ENCODE measurements around the gene ZNF682.
"Not testable (repeated sequence)": the region's sequence is repeated elsewhere in the genome, so short reads cannot be mapped to it uniquely, and the experiment has no call there.

Gene ZNF682

DNA sequence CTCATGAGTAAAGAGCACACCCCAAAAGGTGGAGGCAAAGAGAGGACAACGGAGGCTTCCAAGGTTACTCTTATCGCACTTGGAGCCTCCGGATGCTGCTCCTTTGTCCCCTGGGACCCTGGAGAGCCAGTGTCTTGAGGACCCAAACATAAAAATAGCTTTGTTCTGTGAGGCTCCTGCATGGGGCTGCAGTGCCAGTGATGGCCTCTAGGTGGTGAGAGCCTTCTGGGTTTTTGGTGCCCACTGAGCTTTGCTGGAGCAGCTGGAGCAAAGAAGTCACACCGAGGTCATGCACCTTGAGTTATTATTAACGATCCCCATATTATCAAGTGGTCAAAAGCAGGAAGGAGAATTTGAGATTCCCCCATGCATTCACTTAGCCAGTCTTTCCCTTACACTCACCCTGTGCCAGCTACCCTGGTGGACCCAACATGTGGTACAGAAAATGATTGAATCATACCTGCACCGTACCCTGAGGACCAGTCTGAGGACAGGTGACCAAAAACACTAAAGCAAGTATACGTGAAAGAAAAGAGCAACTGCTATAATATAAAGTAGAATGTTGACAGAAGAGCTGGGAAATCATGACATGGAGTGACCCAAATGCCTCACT, 41.5 kb downstream of the ZNF682 start:
- Histone ChIP-seq H3K9ac (ENCODE audit: low read depth, low read length) (no peak overlapping the region), H3K4me1 (ENCODE audit: insufficient read depth, low read length) (no peaks in the 10 kb centered on the region), H3K9me3 (ENCODE audit: insufficient read depth, low read depth, low read length) (peaks cover 14% of the 10 kb centered on the region; the same call in 1 of the 2 replicates), H3K27ac (ENCODE audit: low read depth, low read length) (no peak overlapping the region), H3K36me3 (ENCODE audit: insufficient read depth, low read length) (peaks cover 6% of the 10 kb centered on the region), H3K27me3 (ENCODE audit: insufficient read depth, low read length) (no peaks in the 10 kb centered on the region), H3K4me3 (ENCODE audit: low read length) (no peak overlapping the region)
- WGBS, result 87% methylated on average over 7 of the region's 7 CpGs

DNA sequence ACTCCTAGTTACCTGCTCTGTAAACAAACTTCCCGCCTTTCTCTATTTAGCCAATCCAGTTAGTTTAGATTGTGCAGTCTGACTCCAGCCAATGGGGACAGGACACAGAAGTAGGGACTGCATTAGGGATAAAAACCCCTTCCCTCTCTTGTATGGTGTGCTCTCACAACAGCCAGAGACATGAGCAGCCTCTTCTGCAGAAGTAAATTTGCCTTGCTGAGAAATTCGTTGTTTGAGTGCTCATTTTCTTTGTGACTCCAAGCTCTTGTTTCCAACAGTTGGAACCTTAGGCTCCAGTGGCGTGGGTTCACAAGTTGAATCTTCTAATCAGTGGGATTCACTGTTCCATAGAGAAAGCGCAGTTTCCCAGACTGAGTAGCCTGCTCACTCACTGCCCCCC, 72.4 kb downstream of the ZNF682 start:
- peaks cover 34% of the 10 kb centered on the region for H3K9me3 ChIP-seq (ENCODE audit: insufficient read depth, low read depth, low read length)
- H3K27me3 ChIP-seq (ENCODE audit: insufficient read depth, low read length), result no peaks in the 10 kb centered on the region
- H3K27ac ChIP-seq (ENCODE audit: low read depth, low read length), result no peak overlapping the region
- H3K36me3 ChIP-seq (ENCODE audit: insufficient read depth, low read length), result no peaks in the 10 kb centered on the region
- no peaks in the 10 kb centered on the region for H3K4me1 ChIP-seq (ENCODE audit: insufficient read depth, low read length)
- 85% methylated on average over 4 of the region's 4 CpGs for WGBS
- no peak overlapping the region for H3K4me3 ChIP-seq (ENCODE audit: low read length)
- no peak overlapping the region for H3K9ac ChIP-seq (ENCODE audit: low read depth, low read length)

DNA sequence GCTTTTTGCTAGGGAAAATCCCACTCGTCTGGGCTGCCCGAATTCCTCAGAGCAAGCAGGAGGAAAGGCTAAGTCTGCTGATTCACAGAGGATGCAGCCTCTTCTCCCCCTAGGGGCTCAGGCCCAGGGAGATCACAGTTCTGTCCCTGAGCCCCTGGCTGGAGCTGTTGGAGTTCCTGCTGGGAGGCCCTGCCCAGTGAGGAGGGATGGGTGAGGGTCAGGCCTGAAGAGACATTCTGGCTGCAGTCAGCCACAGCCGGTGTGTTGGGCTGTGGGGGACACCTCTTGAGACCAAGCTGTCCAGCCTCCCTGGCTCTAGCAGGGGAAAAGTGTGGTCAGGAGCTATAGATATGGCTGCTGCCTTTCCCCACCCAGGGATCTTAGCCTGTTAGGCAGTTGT, 73.2 kb downstream of the ZNF682 start:
- not testable (repeated sequence) for H3K27me3 ChIP-seq (ENCODE audit: insufficient read depth, low read length); H3K4me1 ChIP-seq (ENCODE audit: insufficient read depth, low read length); H3K27ac ChIP-seq (ENCODE audit: low read depth, low read length); H3K36me3 ChIP-seq (ENCODE audit: insufficient read depth, low read length); H3K4me3 ChIP-seq (ENCODE audit: low read length); H3K9ac ChIP-seq (ENCODE audit: low read depth, low read length)
- 94% methylated on average over 3 of the region's 3 CpGs for WGBS
- H3K9me3 ChIP-seq (ENCODE audit: insufficient read depth, low read depth, low read length), result peaks cover 34% of the 10 kb centered on the region

DNA sequence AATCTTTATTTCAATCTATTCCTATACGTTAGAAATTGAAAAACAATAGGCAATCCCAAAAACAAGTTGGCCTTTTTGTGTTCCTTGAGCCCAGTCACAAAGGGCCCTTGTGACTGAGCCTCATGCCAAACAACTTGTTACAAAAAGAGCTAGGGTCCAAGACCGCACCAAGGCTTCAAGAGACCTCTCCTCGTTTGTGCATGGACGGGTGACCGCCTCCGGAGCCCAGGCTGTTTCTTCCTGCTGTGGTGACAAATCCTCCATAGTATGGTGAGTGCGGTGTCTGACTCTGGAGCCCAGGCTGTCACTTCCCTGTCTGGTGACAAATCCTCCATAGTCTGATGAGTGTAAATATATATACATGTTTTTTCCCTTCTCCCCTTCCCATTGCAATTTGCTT, 74.9 kb downstream of the ZNF682 start:
- H3K9me3 ChIP-seq (ENCODE audit: insufficient read depth, low read depth, low read length), result peaks cover 29% of the 10 kb centered on the region
- H3K4me1 ChIP-seq (ENCODE audit: insufficient read depth, low read length), result no peaks in the 10 kb centered on the region
- 78% methylated on average over 7 of the region's 7 CpGs for WGBS
- H3K9ac ChIP-seq (ENCODE audit: low read depth, low read length), result no peak overlapping the region
- H3K27ac ChIP-seq (ENCODE audit: low read depth, low read length), result no peak overlapping the region
- no peak overlapping the region for H3K4me3 ChIP-seq (ENCODE audit: low read length)
- H3K27me3 ChIP-seq (ENCODE audit: insufficient read depth, low read length), result no peaks in the 10 kb centered on the region
- no peaks in the 10 kb centered on the region for H3K36me3 ChIP-seq (ENCODE audit: insufficient read depth, low read length)

DNA sequence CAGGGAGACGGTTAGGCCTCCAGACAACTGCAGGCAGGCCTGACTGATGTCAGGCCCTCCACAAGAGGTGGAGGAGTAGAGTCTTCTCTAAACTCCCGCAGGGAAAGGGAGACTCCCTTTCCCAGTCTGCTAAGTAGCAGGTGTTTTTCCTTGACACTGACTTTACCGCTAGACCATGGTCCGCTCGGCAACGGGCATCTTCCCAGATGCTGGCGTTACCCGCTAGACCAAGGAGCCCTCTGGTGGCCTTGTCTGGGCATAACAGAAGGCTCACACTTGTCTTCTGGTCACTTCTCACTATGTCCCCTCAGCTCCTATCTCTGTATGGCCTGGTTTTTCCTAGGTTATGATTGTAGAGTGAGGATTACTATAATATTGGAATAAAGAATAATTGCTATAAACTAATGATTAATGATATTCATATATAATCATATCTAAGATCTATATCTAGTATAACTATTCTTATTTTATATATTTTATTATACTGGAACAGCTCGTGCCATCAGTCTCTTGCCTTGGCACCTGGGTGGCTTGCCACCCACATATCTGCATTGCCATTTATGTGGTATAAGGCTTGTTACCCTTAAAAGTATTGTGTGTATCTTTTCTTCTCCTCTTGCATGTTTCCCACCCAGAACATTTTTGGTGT, 80.0 kb downstream of the ZNF682 start:
- WGBS, result 16% methylated on average over 8 of the region's 9 CpGs
- not testable (repeated sequence) for H3K27me3 ChIP-seq (ENCODE audit: insufficient read depth, low read length); H3K27ac ChIP-seq (ENCODE audit: low read depth, low read length); H3K9me3 ChIP-seq (ENCODE audit: insufficient read depth, low read depth, low read length); H3K36me3 ChIP-seq (ENCODE audit: insufficient read depth, low read length); H3K4me1 ChIP-seq (ENCODE audit: insufficient read depth, low read length); H3K4me3 ChIP-seq (ENCODE audit: low read length); H3K9ac ChIP-seq (ENCODE audit: low read depth, low read length)

DNA sequence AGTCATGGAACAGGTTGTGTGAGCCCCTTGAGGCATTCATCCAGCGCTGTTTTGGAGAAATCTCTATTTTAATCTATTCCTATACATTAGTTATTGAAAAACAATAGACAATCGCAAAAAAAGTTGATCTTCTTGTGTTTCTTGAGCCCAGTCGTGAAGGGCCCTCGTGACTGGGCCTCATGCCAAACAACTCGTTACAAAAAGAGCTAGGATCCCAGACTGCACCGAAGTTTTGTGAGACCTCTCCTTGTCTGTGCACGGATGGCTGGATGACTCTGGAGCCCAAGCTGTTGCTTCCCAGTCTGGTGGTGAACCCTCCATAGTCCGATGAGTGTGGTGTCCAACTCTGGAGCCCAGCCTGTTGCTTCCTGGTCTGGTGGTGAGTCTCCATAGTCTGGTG, 81.5 kb downstream of the ZNF682 start:
- H3K4me1 ChIP-seq (ENCODE audit: insufficient read depth, low read length); H3K27me3 ChIP-seq (ENCODE audit: insufficient read depth, low read length); H3K9me3 ChIP-seq (ENCODE audit: insufficient read depth, low read depth, low read length); H3K4me3 ChIP-seq (ENCODE audit: low read length); H3K9ac ChIP-seq (ENCODE audit: low read depth, low read length); H3K36me3 ChIP-seq (ENCODE audit: insufficient read depth, low read length); H3K27ac ChIP-seq (ENCODE audit: low read depth, low read length): not testable (repeated sequence)
- 95% methylated on average over 8 of the region's 8 CpGs for WGBS

DNA sequence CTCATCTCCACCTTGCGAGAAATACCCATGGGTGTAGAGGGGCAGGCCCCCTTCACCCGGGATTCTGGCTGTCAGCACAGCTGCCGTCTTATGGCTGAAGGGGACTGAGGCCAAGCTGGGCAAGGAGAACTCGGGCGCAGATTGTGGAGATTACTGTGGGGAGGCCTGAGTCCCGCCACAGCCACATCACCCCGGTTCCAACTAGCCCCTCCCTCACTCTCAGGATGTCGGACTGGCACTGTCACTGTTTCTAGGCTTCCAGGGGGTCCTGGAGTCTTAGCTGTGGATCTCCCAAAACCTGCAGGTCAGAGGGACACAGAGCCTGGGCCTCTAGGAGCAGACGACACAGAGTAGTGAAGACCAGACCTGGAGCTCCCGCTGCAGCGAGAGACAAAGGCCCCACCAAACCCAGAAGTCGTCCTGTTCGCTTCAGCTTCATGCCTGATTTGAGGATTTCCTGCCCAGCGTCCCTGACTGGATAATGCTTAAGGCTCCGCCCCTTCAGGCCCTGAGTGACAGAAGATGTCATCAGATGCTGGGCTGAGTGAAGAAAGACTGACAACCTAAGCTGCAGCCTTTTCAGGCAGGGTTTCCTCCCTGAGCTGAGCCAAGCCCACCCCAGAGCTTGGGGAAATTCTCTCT, 82.8 kb downstream of the ZNF682 start:
- Histone ChIP-seq H3K27ac (ENCODE audit: low read depth, low read length) (no peak overlapping the region), H3K9ac (ENCODE audit: low read depth, low read length) (peak overlapping the region; percentile 59), H3K9me3 (ENCODE audit: insufficient read depth, low read depth, low read length) (no peaks in the 10 kb centered on the region), H3K27me3 (ENCODE audit: insufficient read depth, low read length) (no peaks in the 10 kb centered on the region), H3K4me1 (ENCODE audit: insufficient read depth, low read length) (no peaks in the 10 kb centered on the region), H3K4me3 (ENCODE audit: low read length) (peak overlapping the region; percentile 38), H3K36me3 (ENCODE audit: insufficient read depth, low read length) (no peaks in the 10 kb centered on the region)
- WGBS, result 80% methylated on average over 15 of the region's 15 CpGs

DNA sequence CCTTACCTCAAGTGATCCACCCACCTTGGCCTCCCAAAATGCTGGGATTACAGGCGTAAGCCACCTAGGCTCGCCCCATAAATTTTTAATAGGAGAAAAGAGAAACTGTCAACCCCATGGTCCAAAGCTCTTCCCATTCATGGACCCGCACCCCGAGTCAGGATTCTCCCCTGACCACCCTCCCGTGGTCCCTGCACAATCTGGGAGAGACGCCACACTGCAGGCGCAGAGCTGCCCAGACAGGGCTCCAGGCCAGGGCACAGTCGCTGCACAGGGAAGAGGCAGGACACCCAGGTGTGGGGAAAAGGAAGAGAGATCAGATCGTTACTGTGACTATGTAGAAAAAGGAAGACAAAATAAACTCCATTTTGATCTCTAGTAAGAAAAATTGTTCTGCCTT, 84.1 kb downstream of the ZNF682 start:
- Histone ChIP-seq H3K4me3 (ENCODE audit: low read length) (no peak overlapping the region), H3K4me1 (ENCODE audit: insufficient read depth, low read length) (no peaks in the 10 kb centered on the region), H3K36me3 (ENCODE audit: insufficient read depth, low read length) (no peaks in the 10 kb centered on the region), H3K27ac (ENCODE audit: low read depth, low read length) (no peak overlapping the region), H3K9me3 (ENCODE audit: insufficient read depth, low read depth, low read length) (no peaks in the 10 kb centered on the region), H3K27me3 (ENCODE audit: insufficient read depth, low read length) (no peaks in the 10 kb centered on the region), H3K9ac (ENCODE audit: low read depth, low read length) (no peak overlapping the region)
- WGBS, result over 99% methylated on average over 9 of the region's 9 CpGs

Measured in HUES64 (cell line).